Sciatic nerve (tissue), 2 donors: ENCODE data around the gene LARP6. TPM values are rescaled to one million over a fixed set of nuclear protein-coding genes. Genes with fewer than 3 reads are reported as not detected.
A peak's percentile ranks its signal among the peaks of the same experiment; 100 is the strongest.
"Not testable (repeated sequence)": the region's sequence is repeated elsewhere in the genome, so short reads cannot be mapped to it uniquely, and the experiment has no call there.

Source experiments
- ATAC-seq: fragments of 200-7000 bp; cut with Tn5 transposase; one replicate; pipeline ENCODE4 v1.9.1; 2020; ENCODE audit warnings: mild to moderate bottlenecking, moderate library complexity
- DNase-seq: peaks from one replicate; pipeline ENCODE4 v3.0.0-alpha.2; 2020; ENCODE audit warnings: low spot score
- intact Hi-C: fragments of 100-400 bp; cut with DNase I; formaldehyde crosslinking; loops from one replicate; pipeline ENCODE4 v1.14.2; 2022
- total RNA-seq: library from RNA; stranded (reverse); fragmentation: NEBNext Ultra II Directional; extraction: Animal tissue kit (Norgen Biotek cat#: 25700); gene quantifications from one replicate; pipeline ENCODE4 v1.2.1, GENCODE V29; 2021
- donor health status: DM: no; HTN: no; CAD: no.
- donor health status: DM: no; HTN: no; CAD: no.

LARP6 gene
- total RNA-seq, 1 donor from 2014 or later = 40.7 TPM

- ATAC-seq, DNase-seq, intact Hi-C loops: not testable (repeated sequence)
Observed at GRCh38 chr15:70804388-70804787, 49.6 kb downstream of the LARP6 start.

- no peak for DNase-seq
- intact Hi-C loops = no loop called here
- ATAC-seq = no peak
Observed at GRCh38 chr15:70802629-70803028, 51.3 kb downstream of the LARP6 start.

GRCh38 chr15:70801109-70801508 is 52.8 kb downstream of the LARP6 start:
- no peak for ATAC-seq
- intact Hi-C loops = no loop called here

GRCh38 chr15:70799667-70800450 is 54.1 kb downstream of the LARP6 start:
- ATAC-seq = peak; percentile 94
- DNase-seq = no peak
- intact Hi-C loops = no loop called here

More at GRCh38 chr15:70801109-70801508, 52.8 kb downstream of the LARP6 start:
- no peak for DNase-seq

GRCh38 chr15:70797464-70797863 is 56.5 kb downstream of the LARP6 start:
- ATAC-seq (no peak), DNase-seq (no peak)
- intact Hi-C loops = no loop called here

GRCh38 chr15:70796516-70797310 is 57.2 kb downstream of the LARP6 start:
- no peak for ATAC-seq
- intact Hi-C loops = no loop called here
- no peak for DNase-seq

- intact Hi-C loops = no loop called here
- DNase-seq (no peak), ATAC-seq (peak; percentile 83)
Observed at GRCh38 chr15:70795311-70795665, 58.7 kb downstream of the LARP6 start.

- ATAC-seq = peak; percentile 58
- DNase-seq = no peak
- intact Hi-C loops = no loop called here
Observed at GRCh38 chr15:70794596-70795310, 59.2 kb downstream of the LARP6 start.

GRCh38 chr15:70793694-70794093 is 60.3 kb downstream of the LARP6 start:
- DNase-seq (no peak), ATAC-seq (no peak)
- intact Hi-C loops = no loop called here

- ATAC-seq (no peak), DNase-seq (no peak)
- intact Hi-C loops = no loop called here
Observed at GRCh38 chr15:70792171-70792573, 61.8 kb downstream of the LARP6 start.

- DNase-seq (no peak), ATAC-seq (no peak)
- intact Hi-C loops = no loop called here
Observed at GRCh38 chr15:70791259-70791658, 62.7 kb downstream of the LARP6 start.

- intact Hi-C loops = no loop called here
- DNase-seq (no peak), ATAC-seq (no peak)
Observed at GRCh38 chr15:70789213-70789612, 64.7 kb downstream of the LARP6 start.

- DNase-seq (no peak), ATAC-seq (no peak)
- intact Hi-C loops = no loop called here
Observed at GRCh38 chr15:70788114-70789049, 65.6 kb downstream of the LARP6 start.

- intact Hi-C loops = no loop called here
- DNase-seq = no peak
- ATAC-seq = no peak
Observed at GRCh38 chr15:70786996-70787395, 67.0 kb downstream of the LARP6 start.

GRCh38 chr15:70783610-70784022 is 70.3 kb downstream of the LARP6 start:
- intact Hi-C loops = no loop called here
- no peak for ATAC-seq
- DNase-seq = no peak

GRCh38 chr15:70783041-70783440 is 70.9 kb downstream of the LARP6 start:
- ATAC-seq = no peak
- no peak for DNase-seq
- intact Hi-C loops = no loop called here

- intact Hi-C loops = no loop called here
- DNase-seq (no peak), ATAC-seq (no peak)
Observed at GRCh38 chr15:70781236-70781635, 72.7 kb downstream of the LARP6 start.
